ENCODE results near the gene FITM1. TPM values are rescaled to one million over a fixed set of nuclear protein-coding genes. Genes with fewer than 3 reads are reported as not detected.

The FITM1 gene
- total and polyA plus RNA-seq, 2 donors (not counting 1 experiment from before 2014, with no cell fraction given), result not detected

- no peaks in the 10 kb centered on the region for H3K27me3 ChIP-seq (ENCODE audit: control insufficient read depth, insufficient read depth, low read length)
- H3K4me1 ChIP-seq (ENCODE audit: control insufficient read depth, extremely low read depth, insufficient read depth, low read length), result no peaks in the 10 kb centered on the region
- no peak overlapping the region for H3K4me3 ChIP-seq (replicated peaks in 1 of 4; ENCODE audit: control extremely low read depth in 1 of 4, insufficient read depth in 1 of 4, low read depth in 3 of 4, low read length in 4 of 4)
- no peak overlapping the region for H3K27ac ChIP-seq (ENCODE audit: insufficient read depth, low read length)
- no peaks in the 10 kb centered on the region for H3K9me3 ChIP-seq (ENCODE audit: control insufficient read depth, insufficient read depth, low read depth, low read length)
- H3K79me2 ChIP-seq (ENCODE audit: control insufficient read depth, insufficient read depth, low read length), result no peaks in the 10 kb centered on the region
- TF ChIP-seq CTCF (conservative IDR thresholded peaks at IDR 0.05 in 1 of 2, IDR thresholded peaks at IDR 0.05 in 1 of 2; ENCODE audit: low read depth in 1 of 2, low read length in 2 of 2), result no peak
- TF ChIP-seq EZH2 (IDR thresholded peaks at IDR 0.05; ENCODE audit: low read length, missing control alignments), result no peak
- H3K4me2 ChIP-seq (ENCODE audit: extremely low read depth, insufficient read depth, low read length), result no peak overlapping the region
- H3K36me3 ChIP-seq (ENCODE audit: control insufficient read depth, insufficient read depth, low read length), result peaks cover 3% of the 10 kb centered on the region
- no peak overlapping the region for H2AFZ ChIP-seq (ENCODE audit: low read length)
- H4K20me1 ChIP-seq (ENCODE audit: control insufficient read depth, extremely low read depth, insufficient read depth, low read length), result no peaks in the 10 kb centered on the region
- no peak overlapping the region for H3K9ac ChIP-seq (ENCODE audit: insufficient read depth, low read length)
- DNase-seq (ENCODE audit: low read depth in 2 of 2), result no peak
Observed at GRCh38 chr14:24121210-24121609, 9.2 kb upstream of the FITM1 start.

- H3K9ac ChIP-seq (ENCODE audit: insufficient read depth, low read length), result no peak overlapping the region
- H3K27ac ChIP-seq (ENCODE audit: insufficient read depth, low read length), result no peak overlapping the region
- no peak overlapping the region for H3K4me3 ChIP-seq (replicated peaks in 1 of 4; ENCODE audit: control extremely low read depth in 1 of 4, insufficient read depth in 1 of 4, low read depth in 3 of 4, low read length in 4 of 4)
- TF ChIP-seq CTCF (conservative IDR thresholded peaks at IDR 0.05 in 1 of 2, IDR thresholded peaks at IDR 0.05 in 1 of 2; ENCODE audit: low read depth in 1 of 2, low read length in 2 of 2), result no peak
- no peak for TF ChIP-seq EZH2 (IDR thresholded peaks at IDR 0.05; ENCODE audit: low read length, missing control alignments)
- H3K4me1 ChIP-seq (ENCODE audit: control insufficient read depth, extremely low read depth, insufficient read depth, low read length), result no peaks in the 10 kb centered on the region
- H3K4me2 ChIP-seq (ENCODE audit: extremely low read depth, insufficient read depth, low read length), result no peak overlapping the region
- no peaks in the 10 kb centered on the region for H3K79me2 ChIP-seq (ENCODE audit: control insufficient read depth, insufficient read depth, low read length)
- no peaks in the 10 kb centered on the region for H3K27me3 ChIP-seq (ENCODE audit: control insufficient read depth, insufficient read depth, low read length)
- no peaks in the 10 kb centered on the region for H4K20me1 ChIP-seq (ENCODE audit: control insufficient read depth, extremely low read depth, insufficient read depth, low read length)
- no peaks in the 10 kb centered on the region for H3K9me3 ChIP-seq (ENCODE audit: control insufficient read depth, insufficient read depth, low read depth, low read length)
- H3K36me3 ChIP-seq (ENCODE audit: control insufficient read depth, insufficient read depth, low read length), result peaks cover 3% of the 10 kb centered on the region
- no peak overlapping the region for H2AFZ ChIP-seq (ENCODE audit: low read length)
- no peak for DNase-seq (ENCODE audit: low read depth in 2 of 2)
Observed at GRCh38 chr14:24122416-24122815, 8.0 kb upstream of the FITM1 start.

DNA sequence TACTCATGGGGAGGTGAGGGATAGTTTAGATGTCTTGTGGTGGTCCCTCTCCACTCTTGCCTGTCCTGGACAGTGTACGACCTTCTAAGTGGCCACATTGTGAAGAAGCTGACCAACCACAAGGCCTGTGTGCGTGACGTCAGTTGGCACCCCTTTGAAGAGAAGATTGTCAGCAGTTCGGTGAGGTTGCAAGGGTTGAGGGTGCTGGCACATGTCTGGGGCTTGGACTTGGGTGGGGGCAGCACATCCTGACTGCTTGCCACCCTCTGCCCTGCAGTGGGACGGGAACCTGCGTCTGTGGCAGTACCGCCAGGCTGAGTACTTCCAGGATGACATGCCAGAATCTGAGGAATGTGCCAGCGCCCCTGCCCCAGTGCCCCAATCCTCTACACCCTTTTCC, 7.6 kb upstream of the FITM1 start:
- H3K4me1 ChIP-seq (ENCODE audit: control insufficient read depth, extremely low read depth, insufficient read depth, low read length), result no peaks in the 10 kb centered on the region
- H3K27me3 ChIP-seq (ENCODE audit: control insufficient read depth, insufficient read depth, low read length), result no peaks in the 10 kb centered on the region
- no peak overlapping the region for H3K9ac ChIP-seq (ENCODE audit: insufficient read depth, low read length)
- no peak for DNase-seq (ENCODE audit: low read depth in 2 of 2)
- no peak overlapping the region for H3K4me3 ChIP-seq (replicated peaks in 1 of 4; ENCODE audit: control extremely low read depth in 1 of 4, insufficient read depth in 1 of 4, low read depth in 3 of 4, low read length in 4 of 4)
- TF ChIP-seq EZH2 (IDR thresholded peaks at IDR 0.05; ENCODE audit: low read length, missing control alignments), result no peak
- no peak for TF ChIP-seq CTCF (conservative IDR thresholded peaks at IDR 0.05 in 1 of 2, IDR thresholded peaks at IDR 0.05 in 1 of 2; ENCODE audit: low read depth in 1 of 2, low read length in 2 of 2)
- H3K9me3 ChIP-seq (ENCODE audit: control insufficient read depth, insufficient read depth, low read depth, low read length), result no peaks in the 10 kb centered on the region
- H3K4me2 ChIP-seq (ENCODE audit: extremely low read depth, insufficient read depth, low read length), result no peak overlapping the region
- no peak overlapping the region for H3K27ac ChIP-seq (ENCODE audit: insufficient read depth, low read length)
- no peaks in the 10 kb centered on the region for H3K79me2 ChIP-seq (ENCODE audit: control insufficient read depth, insufficient read depth, low read length)
- H4K20me1 ChIP-seq (ENCODE audit: control insufficient read depth, extremely low read depth, insufficient read depth, low read length), result no peaks in the 10 kb centered on the region
- H3K36me3 ChIP-seq (ENCODE audit: control insufficient read depth, insufficient read depth, low read length), result peaks cover 3% of the 10 kb centered on the region
- no peak overlapping the region for H2AFZ ChIP-seq (ENCODE audit: low read length)

Measured in fibroblast of lung (primary cell).